ENCODE measurements around the gene E2F4.

DNA sequence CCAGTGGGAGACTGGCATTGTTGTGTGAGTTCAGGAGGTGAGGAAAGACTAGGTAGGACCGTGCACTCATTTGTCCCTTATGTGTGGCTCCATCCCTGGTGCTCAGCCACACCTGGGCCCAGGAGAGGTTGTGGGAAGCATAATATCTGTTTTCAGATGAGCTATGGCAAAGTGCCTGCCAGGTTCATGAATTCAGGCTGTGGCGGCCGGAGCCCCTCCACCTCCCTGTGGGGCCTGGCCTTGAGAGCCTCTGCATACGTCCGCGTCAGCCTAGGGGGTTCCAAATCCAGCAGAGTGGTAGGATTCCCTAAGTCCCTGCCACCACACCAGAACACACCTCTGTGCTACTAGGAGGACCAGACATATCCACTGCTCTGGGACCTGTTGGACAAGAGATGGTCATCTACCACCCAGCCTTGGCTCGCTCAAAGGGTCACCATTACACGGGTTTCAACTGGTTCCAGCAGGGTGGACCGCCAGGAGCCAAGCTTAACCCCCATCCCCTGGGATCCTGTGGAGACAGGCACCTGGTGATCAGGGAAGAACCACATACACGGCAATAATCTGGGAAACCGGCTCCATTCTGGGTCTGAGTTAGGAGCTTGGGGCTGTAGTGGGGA lies 43.2 kb upstream of the E2F4 start:
- TF ChIP-seq, protein P1, sequence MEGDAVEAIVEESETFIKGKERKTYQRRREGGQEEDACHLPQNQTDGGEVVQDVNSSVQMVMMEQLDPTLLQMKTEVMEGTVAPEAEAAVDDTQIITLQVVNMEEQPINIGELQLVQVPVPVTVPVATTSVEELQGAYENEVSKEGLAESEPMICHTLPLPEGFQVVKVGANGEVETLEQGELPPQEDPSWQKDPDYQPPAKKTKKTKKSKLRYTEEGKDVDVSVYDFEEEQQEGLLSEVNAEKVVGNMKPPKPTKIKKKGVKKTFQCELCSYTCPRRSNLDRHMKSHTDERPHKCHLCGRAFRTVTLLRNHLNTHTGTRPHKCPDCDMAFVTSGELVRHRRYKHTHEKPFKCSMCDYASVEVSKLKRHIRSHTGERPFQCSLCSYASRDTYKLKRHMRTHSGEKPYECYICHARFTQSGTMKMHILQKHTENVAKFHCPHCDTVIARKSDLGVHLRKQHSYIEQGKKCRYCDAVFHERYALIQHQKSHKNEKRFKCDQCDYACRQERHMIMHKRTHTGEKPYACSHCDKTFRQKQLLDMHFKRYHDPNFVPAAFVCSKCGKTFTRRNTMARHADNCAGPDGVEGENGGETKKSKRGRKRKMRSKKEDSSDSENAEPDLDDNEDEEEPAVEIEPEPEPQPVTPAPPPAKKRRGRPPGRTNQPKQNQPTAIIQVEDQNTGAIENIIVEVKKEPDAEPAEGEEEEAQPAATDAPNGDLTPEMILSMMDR (IDR thresholded peaks at IDR 0.05): no peak
- TF ChIP-seq POLR2A (IDR thresholded peaks at IDR 0.05): no peak

Data from testis (tissue), 2 donors.